ENCODE data around the gene HEATR5B.

HEATR5B gene

DNA sequence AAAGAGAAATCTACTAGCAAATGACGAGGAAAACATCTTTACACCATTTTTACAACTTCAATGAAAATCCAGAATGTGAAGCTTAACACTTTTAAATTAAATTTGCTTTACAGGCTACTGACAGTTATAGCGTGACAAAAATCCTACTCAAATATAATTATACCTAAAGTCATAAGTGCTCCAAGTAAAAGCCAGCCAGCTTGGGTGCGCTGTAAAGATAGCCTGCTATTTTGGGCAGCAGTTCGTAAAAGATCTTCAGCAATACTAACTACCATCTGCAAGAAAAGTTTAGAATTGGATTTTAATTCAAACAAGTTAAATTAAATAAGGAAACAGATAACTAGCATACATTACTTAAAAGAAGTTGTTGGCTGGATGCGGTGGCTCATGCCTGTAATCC is 22.4 kb downstream of the HEATR5B start:
- peaks cover 44% of the 10 kb centered on the region for H3K36me3 ChIP-seq (replicated peaks)
- TF ChIP-seq CTCF (IDR thresholded peaks at IDR 0.05; ENCODE audit: low read depth, low read length, missing control alignments) = no peak
- in situ Hi-C loops (cut with HindIII; ENCODE audit: low pct_ligation_motif_present, low sequenced_read_pairs) = no loop called here
- H3K4me3 ChIP-seq (ENCODE audit: low read depth, low read length) = no peak overlapping the region
- no peaks in the 10 kb centered on the region for H3K27me3 ChIP-seq (replicated peaks)
- no peak overlapping the region for H3K27ac ChIP-seq
- no peak for DNase-seq

DNA sequence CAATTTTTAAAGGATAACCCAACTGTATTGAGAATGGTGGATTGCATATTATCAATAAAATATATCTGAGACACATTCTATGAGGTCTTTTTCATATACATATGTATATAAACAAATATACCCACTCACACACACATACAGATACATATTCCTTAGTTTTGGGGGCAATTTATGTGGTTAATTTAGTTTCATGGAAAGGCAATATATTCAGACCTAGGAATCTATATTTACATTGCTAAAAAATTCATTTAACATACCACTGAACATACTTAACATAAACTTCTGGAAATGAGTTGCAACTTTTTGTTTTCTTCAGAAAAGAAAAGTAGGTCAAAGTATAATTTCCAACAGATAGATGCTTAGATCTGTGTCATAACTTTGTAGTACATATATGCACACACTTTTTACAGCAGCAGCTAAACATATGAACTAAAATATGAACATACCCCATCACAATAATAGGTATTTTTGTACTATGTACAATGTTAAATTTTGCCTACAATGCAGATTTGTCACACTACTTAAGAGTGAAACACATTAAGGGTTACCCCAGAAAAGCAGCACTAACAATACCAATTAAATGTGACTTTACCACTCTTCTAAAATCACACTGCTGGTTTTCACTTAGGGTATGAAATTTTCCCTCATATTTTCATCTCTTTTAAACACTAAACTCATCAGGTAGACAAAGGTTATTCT is 23.0 kb downstream of the HEATR5B start:
- Histone ChIP-seq H3K27me3 (replicated peaks) (no peaks in the 10 kb centered on the region), H3K36me3 (replicated peaks) (peaks cover 48% of the 10 kb centered on the region), H3K4me3 (ENCODE audit: low read depth, low read length) (no peak overlapping the region), H3K27ac (no peak overlapping the region)
- in situ Hi-C loops (cut with HindIII; ENCODE audit: low pct_ligation_motif_present, low sequenced_read_pairs) = no loop called here
- no peak for TF ChIP-seq CTCF (IDR thresholded peaks at IDR 0.05; ENCODE audit: low read depth, low read length, missing control alignments)
- DNase-seq = no peak

- Histone ChIP-seq H3K27ac (no peak overlapping the region), H3K4me3 (ENCODE audit: low read depth, low read length) (no peak overlapping the region), H3K36me3 (replicated peaks) (peaks cover 48% of the 10 kb centered on the region), H3K27me3 (replicated peaks) (no peaks in the 10 kb centered on the region)
- in situ Hi-C loops (cut with HindIII; ENCODE audit: low pct_ligation_motif_present, low sequenced_read_pairs) = no loop called here
- no peak for DNase-seq
- TF ChIP-seq CTCF (IDR thresholded peaks at IDR 0.05; ENCODE audit: low read depth, low read length, missing control alignments) = no peak
Observed at GRCh38 chr2:37060446-37060845, 23.7 kb downstream of the HEATR5B start.

GRCh38 chr2:37059841-37060240 is 24.3 kb downstream of the HEATR5B start:
- TF ChIP-seq CTCF (IDR thresholded peaks at IDR 0.05; ENCODE audit: low read depth, low read length, missing control alignments) = no peak
- no peak for DNase-seq
- Histone ChIP-seq H3K4me3 (ENCODE audit: low read depth, low read length) (no peak overlapping the region), H3K36me3 (replicated peaks) (peaks cover 46% of the 10 kb centered on the region), H3K27me3 (replicated peaks) (no peaks in the 10 kb centered on the region), H3K27ac (no peak overlapping the region)
- in situ Hi-C loops (cut with HindIII; ENCODE audit: low pct_ligation_motif_present, low sequenced_read_pairs) = no loop called here

DNA sequence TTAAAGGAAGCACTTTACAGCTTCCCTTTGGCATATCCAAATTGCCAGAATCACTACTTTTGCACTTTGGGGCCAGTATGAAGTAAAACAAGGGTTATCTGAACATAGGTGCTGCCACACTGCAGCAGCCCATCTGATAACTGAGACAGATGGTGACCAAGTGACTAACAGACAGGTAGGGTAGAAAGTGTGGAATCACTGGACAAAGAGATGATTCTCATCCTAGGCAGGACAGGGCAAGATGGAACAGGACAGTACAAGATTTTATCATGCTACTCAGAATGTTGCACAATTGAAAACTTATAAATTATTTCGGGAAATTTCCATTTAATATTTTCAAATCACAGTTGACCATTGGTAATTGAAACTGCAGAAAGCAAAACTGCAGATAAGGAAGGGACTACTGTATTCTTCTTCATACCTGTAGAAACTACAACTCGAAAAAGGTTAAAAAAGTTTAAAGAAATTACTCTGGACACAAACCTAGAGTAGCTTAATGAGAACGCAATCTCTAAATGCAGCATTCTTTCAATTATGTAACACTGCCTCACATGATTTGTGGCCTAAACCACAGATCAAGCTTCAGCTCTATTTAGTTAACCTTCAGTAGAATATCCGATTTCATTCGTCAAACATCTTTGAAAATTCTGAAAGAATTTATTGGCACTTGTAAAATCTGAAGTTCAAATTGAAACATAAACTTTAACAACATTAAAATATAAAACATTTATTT is 31.4 kb downstream of the HEATR5B start:
- Histone ChIP-seq H3K27me3 (replicated peaks) (no peaks in the 10 kb centered on the region), H3K36me3 (replicated peaks) (peaks cover 33% of the 10 kb centered on the region), H3K27ac (no peak overlapping the region), H3K4me3 (ENCODE audit: low read depth, low read length) (no peak overlapping the region)
- in situ Hi-C loops (cut with HindIII; ENCODE audit: low pct_ligation_motif_present, low sequenced_read_pairs) = no loop called here
- no peak for TF ChIP-seq CTCF (IDR thresholded peaks at IDR 0.05; ENCODE audit: low read depth, low read length, missing control alignments)
- no peak for DNase-seq
